Measurements from ENCODE around the gene CEBPZ. TPM values are rescaled to one million over a fixed set of nuclear protein-coding genes. Genes with fewer than 3 reads are reported as not detected.
A peak's percentile ranks its signal among the peaks of the same experiment; 100 is the strongest.

Gene CEBPZ
- total and polyA plus RNA-seq, 10 of the 15 experiments (the other 5 are each of a cell fraction or from before 2014, with no cell fraction given) = 29.4 to 89.2 (median 49.5) TPM

DNA sequence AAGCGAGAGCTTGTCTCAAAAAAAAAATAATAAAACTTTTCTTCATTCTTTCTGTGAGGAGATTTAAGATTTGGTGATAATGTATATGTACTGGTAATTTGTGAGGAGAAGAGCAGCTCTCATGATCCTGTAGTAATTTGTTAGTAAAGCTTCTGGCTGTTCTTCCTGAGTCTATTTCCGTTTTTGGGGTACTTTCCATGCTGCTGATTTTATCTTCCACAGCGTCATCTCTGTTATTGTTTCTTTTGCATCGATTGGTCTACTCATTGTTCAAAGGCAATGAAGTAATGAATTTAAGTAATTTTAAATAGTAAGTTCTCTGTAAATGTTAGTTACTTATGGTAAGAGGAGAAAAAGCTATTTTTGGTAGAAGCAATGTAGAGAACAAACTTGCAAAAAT, 12.0 kb upstream of the CEBPZ start:
- H3K9me3 ChIP-seq (replicated peaks; ENCODE audit: control insufficient read depth, insufficient read depth, low read length) = no peaks in the 10 kb centered on the region
- RAD21 ChIA-PET (ENCODE audit: unreplicated experiment) = no interaction called here
- H3K27ac ChIP-seq (ENCODE audit: control insufficient read depth, insufficient read depth) = no peak overlapping the region

More for the DNA sequence above, 12.0 kb upstream of the CEBPZ start:
- no TSS peak for BruUV-seq (replicated peaks)
- SMC1A ChIA-PET (ENCODE audit: uncharacterized antibody, unreplicated experiment) = interaction anchor here (0.6 to 0.8 kb wide), 3 partner anchors 10 to 49 kb away, joined by 3 to 4 read pairs (median 3); no protein-coding TSS in a partner anchor
- DNase-seq (ENCODE audit: low read depth, low spot score) (no peak), ATAC-seq (no peak), FAIRE-seq (no peak)
- intact Hi-C loops (cut with micrococcal nuclease; ENCODE audit: unreplicated experiment) (no loop called here), in situ Hi-C loops (cut with MboI) (no loop called here)
- Histone ChIP-seq H3K4me1 (ENCODE audit: control insufficient read depth, insufficient read depth, low read length) (peaks cover 6% of the 10 kb centered on the region), H3K36me3 (ENCODE audit: control insufficient read depth in 2 of 2, insufficient read depth in 2 of 2, low read length in 1 of 2) (peaks cover 2 to 26% of the 10 kb centered on the region in 2 experiments), H3K4me2 (ENCODE audit: control insufficient read depth, insufficient read depth) (peak overlapping the region; percentile 22; the same call in 1 of the 2 replicates), H3K79me2 (ENCODE audit: control insufficient read depth, insufficient read depth, low read length) (no peaks in the 10 kb centered on the region), H3K27me3 (replicated peaks in 1 of 2; ENCODE audit: control insufficient read depth in 2 of 2, insufficient read depth in 2 of 2, low read length in 1 of 2) (no peaks in the 10 kb centered on the region), H2AFZ (ENCODE audit: control insufficient read depth, low read depth, low read length) (no peak overlapping the region), H3K9ac (ENCODE audit: control insufficient read depth, insufficient read depth, low read length) (no peak overlapping the region), H4K20me1 (ENCODE audit: control insufficient read depth, insufficient read depth) (no peaks in the 10 kb centered on the region), H3K4me3 (no peak overlapping the region)
- CTCF ChIA-PET = no interaction called here
- TF ChIP-seq IKZF1 (conservative IDR thresholded peaks at IDR 0.05) (no peak), ZNF384 (IDR thresholded peaks at IDR 0.05; ENCODE audit: borderline replicate concordance, low read depth, low read length) (no peak), NR2C1 (IDR thresholded peaks at IDR 0.05) (no peak), SMAD5 (IDR thresholded peaks at IDR 0.05; ENCODE audit: low read depth) (no peak), TCF12 (IDR thresholded peaks at IDR 0.05; ENCODE audit: low read depth, low read length) (no peak), EGR1 (IDR thresholded peaks at IDR 0.05; ENCODE audit: borderline replicate concordance in 1 of 2, low read depth in 2 of 2, low read length in 2 of 2) (no peak), NFYB (IDR thresholded peaks at IDR 0.05; ENCODE audit: insufficient read depth, low read depth, low read length) (no peak), POU2F2 (IDR thresholded peaks at IDR 0.05; ENCODE audit: borderline replicate concordance, low read depth, low read length) (no peak), PML (IDR thresholded peaks at IDR 0.05; ENCODE audit: low read length) (no peak)
- TF ChIP-seq, protein P1, sequence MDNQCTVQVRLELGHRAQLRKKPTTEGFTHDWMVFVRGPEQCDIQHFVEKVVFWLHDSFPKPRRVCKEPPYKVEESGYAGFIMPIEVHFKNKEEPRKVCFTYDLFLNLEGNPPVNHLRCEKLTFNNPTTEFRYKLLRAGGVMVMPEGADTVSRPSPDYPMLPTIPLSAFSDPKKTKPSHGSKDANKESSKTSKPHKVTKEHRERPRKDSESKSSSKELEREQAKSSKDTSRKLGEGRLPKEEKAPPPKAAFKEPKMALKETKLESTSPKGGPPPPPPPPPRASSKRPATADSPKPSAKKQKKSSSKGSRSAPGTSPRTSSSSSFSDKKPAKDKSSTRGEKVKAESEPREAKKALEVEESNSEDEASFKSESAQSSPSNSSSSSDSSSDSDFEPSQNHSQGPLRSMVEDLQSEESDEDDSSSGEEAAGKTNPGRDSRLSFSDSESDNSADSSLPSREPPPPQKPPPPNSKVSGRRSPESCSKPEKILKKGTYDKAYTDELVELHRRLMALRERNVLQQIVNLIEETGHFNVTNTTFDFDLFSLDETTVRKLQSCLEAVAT (IDR thresholded peaks at IDR 0.05) = no peak
- POLR2A ChIA-PET = interaction anchor here (0.9 to 1.2 kb wide), 2 partner anchors 9 to 12 kb away, joined by 3 to 4 read pairs; partner anchors contain the start of genes CEBPZ and NDUFAF7
- WGBS (ENCODE audit: insufficient coverage, insufficient replicate concordance, low lambda C conversion rate, missing lambda C conversion rate) = 74% methylated on average over 4 of the region's 4 CpGs
